Measurements from ENCODE around the gene GBX1. TPM values are rescaled to one million over a fixed set of nuclear protein-coding genes. Genes with fewer than 3 reads are reported as not detected.

GBX1 gene
- total RNA-seq, 2 experiments from 2014 or later, result not detected

DNA sequence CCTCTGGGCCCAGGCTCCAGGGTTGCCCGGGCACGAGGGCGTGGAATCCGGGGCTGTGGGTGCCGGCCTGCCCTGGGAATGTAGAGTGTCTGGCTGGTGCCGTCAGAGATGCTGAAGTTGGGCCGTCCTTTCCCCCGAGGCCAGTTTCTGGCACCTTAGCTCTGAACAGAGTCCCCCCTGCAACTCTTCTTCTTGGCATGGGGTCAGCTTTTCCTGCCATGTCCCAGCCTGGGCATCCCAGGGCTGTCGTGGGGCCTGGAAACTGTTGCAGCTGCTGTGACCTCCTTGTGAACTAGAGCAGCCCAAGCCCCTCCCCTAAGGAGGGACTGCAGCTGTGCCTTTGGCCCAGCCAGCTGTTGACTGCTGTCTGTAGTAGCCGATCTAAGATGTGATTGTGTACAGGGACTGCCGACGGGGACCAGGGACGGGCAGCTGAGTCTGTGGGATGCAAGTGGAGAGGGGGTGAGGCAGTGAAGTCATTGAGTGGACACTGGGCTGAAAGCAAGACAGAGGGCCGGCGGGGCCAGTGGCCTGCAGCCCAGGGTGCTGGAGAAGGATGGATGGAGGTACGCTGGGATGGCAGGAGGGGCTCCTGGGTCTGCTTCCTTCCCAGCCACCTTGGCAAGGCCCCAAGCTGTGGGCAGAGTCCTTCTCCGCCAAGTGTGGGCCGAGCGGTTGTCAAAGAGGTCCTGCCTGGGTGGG lies 35.8 kb downstream of the GBX1 start:
- Mint-ChIP-seq H3K4me3 (no peak overlapping the region), H3K27me3 (no peaks in the 10 kb centered on the region), H3K9me3 (no peaks in the 10 kb centered on the region), H3K36me3 (peaks cover 2% of the 10 kb centered on the region), H3K4me1 (no peaks in the 10 kb centered on the region), H3K27ac (no peak overlapping the region)
- DNase-seq, result no peak

DNA sequence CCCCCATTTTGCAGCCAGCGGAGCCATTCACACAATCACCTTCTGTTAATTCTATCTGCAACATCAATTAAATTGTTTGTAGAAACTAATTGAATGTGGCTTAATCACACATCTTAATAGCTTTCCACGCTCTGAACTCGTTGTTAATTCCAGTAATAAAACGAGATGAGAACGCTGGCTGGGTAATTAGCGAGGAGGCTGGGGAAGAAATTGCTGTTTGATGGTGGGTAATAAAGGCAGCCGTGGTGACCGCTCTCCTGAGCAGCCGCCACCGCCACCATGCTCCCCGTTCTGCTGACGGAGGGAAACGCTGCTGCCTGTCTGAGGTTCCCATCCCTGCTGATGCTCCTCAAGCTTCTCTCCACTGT lies 36.3 kb downstream of the GBX1 start:
- no peaks in the 10 kb centered on the region for H3K27me3 Mint-ChIP-seq
- no peak overlapping the region for H3K4me3 Mint-ChIP-seq
- H3K4me1 Mint-ChIP-seq, result no peaks in the 10 kb centered on the region
- no peaks in the 10 kb centered on the region for H3K9me3 Mint-ChIP-seq
- DNase-seq, result no peak
- H3K36me3 Mint-ChIP-seq, result peaks cover 2% of the 10 kb centered on the region
- H3K27ac Mint-ChIP-seq, result no peak overlapping the region

DNA sequence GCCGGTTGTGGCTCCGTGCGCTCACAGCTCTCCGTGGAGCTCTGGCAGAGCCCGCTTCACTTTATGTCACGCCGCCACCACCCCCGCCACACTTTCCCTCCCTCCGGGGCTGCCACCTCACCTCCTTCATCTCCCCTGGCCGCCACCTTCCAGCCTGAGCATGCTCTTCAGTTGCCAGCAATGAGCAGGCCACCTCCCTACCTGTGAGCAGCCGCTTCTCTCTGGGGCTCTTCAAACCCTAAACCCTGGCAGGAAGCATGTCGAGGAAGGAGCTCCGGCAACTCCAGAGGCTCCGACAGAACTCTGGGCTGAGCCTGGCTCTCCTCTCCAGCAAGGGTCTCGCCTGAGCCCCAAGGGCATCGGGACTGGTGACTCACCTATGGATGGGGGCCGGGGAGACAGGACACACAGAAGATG lies 36.7 kb downstream of the GBX1 start:
- no peaks in the 10 kb centered on the region for H3K4me1 Mint-ChIP-seq
- no peaks in the 10 kb centered on the region for H3K9me3 Mint-ChIP-seq
- no peak overlapping the region for H3K4me3 Mint-ChIP-seq
- H3K27me3 Mint-ChIP-seq, result no peaks in the 10 kb centered on the region
- DNase-seq, result no peak
- peaks cover 2% of the 10 kb centered on the region for H3K36me3 Mint-ChIP-seq
- H3K27ac Mint-ChIP-seq, result no peak overlapping the region

DNA sequence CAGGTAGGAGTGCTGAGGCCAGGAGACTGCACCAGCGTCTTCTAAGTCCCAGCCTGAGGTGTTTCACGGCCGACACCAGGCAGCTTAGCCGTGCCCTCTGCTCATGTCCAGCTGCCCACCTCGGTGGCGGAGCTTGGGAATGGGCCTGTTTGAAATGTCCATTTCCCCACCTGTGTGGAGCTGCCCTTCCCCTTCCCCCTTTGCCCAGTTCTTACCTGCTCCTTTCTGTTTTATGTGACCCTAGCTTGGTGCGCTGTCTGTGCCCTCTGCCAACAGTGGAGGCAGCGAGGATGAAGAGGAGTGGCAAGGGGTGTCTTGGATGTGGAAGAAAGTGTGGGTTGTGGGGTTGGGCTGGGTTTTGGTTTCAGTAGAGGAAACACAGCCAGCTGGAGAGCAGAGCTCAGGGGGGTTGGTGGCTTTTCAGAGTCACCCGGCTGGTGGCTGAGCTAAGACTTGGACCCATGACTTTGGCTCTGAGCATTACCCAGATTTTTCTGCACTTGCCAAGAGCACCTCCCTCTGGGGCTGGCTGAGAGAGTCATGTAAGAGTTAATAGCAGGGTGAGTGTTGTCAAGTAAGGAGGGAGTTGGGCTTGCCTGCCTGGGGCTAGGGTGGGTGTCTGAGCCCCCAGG lies 37.4 kb downstream of the GBX1 start:
- Mint-ChIP-seq H3K36me3 (peaks cover 2% of the 10 kb centered on the region), H3K4me3 (no peak overlapping the region), H3K9me3 (no peaks in the 10 kb centered on the region), H3K27me3 (no peaks in the 10 kb centered on the region), H3K27ac (no peak overlapping the region), H3K4me1 (no peaks in the 10 kb centered on the region)
- DNase-seq, result no peak

DNA sequence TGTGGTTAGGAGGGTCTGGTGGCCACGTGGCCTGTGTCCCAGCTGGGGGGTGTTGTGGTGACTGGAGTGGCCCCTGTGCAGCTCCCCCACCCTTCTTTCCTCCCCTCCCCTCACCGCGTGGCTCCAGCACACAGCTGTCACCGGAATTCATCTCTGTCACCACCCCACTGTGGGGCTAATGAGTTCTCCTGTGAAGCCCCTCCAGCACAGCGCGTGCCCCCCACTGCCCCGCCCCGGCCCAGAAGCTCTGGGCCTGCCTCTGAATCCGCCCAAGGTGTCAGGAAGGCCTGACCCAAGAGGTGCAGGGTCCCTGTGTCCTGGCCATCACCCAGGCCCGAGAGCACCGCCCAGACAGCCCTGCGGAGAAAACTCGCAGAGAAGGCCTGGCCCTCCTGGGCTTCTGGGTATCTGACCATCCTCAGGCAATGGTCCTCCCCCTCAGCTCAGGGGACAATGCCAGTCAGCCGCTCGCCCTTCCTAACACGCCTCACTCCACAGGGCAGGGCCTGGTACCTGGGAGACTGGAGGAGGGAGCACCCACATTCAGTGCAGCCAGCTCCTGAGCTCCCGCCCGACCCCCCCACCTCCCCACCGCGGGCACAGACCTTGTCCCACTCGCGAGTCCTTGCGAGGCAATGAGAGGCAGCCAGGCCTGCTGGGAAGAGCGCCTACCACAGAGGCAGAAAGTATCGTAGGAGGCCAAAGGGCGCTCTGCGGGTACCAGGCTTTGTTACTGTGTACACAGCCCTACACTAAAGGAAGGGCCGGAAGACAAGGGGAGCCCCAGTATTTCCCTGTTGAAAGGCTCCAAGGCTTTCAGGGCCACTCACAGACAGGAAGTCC lies 38.2 kb downstream of the GBX1 start:
- Mint-ChIP-seq H3K27me3 (no peaks in the 10 kb centered on the region), H3K4me1 (no peaks in the 10 kb centered on the region), H3K4me3 (no peak overlapping the region), H3K36me3 (peaks cover 2% of the 10 kb centered on the region), H3K27ac (no peak overlapping the region), H3K9me3 (no peaks in the 10 kb centered on the region)
- no peak for DNase-seq

DNA sequence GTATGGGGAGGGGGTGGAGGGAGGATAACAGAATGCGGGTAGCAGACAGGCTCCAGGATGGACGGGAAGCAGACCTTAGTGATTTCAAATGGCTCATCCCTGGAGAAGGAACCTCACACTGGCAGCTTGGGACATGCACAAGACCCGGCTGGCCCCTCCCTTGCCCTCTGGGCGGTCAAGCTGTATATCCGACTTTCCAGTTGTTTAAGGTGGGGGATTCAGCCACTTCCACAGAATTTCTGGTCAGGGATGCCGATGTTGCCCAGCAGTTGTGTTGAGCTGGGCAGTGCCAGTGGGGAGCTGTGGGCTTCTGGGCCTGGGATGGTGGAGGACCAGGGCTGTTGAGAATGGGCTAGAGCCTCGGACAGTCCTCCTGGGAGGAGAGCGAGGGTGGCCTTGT lies 38.8 kb downstream of the GBX1 start:
- Mint-ChIP-seq H3K27ac (no peak overlapping the region), H3K4me1 (no peaks in the 10 kb centered on the region), H3K4me3 (no peak overlapping the region), H3K27me3 (no peaks in the 10 kb centered on the region), H3K36me3 (peaks cover 8% of the 10 kb centered on the region), H3K9me3 (no peaks in the 10 kb centered on the region)
- DNase-seq, result no peak

DNA sequence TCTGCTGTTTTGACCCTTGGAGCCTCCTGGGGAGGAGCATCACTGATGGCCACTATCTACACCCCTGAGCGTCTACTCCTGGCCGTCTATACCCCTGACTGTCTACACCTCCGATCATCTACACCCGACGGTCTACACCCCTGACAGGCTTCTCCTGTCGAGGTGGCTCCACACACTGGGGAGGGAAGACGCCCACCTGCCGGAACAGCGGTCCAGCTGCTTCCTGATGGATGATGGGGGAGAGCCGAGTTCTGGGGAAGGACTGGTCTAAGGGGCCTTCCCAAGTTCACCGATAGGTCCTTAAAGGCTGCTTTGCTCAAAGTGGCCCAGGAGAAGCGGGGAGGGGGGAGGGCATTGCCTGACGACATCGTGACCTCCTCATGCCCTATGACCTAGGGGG lies 39.4 kb downstream of the GBX1 start:
- H3K4me1 Mint-ChIP-seq, result no peaks in the 10 kb centered on the region
- H3K27ac Mint-ChIP-seq, result no peak overlapping the region
- no peak overlapping the region for H3K4me3 Mint-ChIP-seq
- H3K36me3 Mint-ChIP-seq, result peaks cover 10% of the 10 kb centered on the region
- DNase-seq, result no peak
- no peaks in the 10 kb centered on the region for H3K9me3 Mint-ChIP-seq
- no peaks in the 10 kb centered on the region for H3K27me3 Mint-ChIP-seq

DNA sequence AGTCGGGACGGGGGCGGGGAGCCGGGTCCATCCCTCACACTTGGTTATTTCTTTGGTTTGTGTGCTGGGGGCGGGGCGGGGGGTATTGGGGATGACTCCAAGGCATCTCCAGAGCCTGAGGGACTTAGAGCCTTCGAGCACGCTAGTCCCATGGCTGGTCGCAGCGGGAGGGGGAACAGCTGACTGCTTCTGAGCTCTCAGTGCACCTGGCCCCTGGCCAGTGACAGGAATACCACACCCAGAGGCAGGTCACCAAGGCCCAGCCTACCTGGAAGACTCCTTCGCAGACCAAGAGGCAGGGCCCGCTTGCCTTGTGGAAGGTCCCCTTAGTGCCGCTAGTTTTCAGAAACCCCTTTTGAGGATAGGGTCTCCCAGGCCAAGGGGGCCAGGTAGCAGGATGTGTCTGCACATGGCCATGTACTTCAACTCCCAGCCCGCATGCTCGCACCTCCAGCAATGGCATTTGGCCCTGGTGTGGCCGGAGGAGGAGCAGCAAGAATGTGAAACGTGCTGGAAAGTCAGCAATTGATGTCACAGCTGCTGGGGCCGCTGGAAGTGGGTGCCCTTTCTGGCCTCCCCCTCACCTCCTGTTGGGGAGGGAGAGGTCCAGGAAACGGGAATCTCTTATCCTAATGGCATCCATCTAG lies 40.9 kb downstream of the GBX1 start:
- H3K36me3 Mint-ChIP-seq, result peaks cover 10% of the 10 kb centered on the region
- H3K27me3 Mint-ChIP-seq, result no peaks in the 10 kb centered on the region
- no peaks in the 10 kb centered on the region for H3K4me1 Mint-ChIP-seq
- no peak overlapping the region for H3K4me3 Mint-ChIP-seq
- DNase-seq, result no peak
- H3K27ac Mint-ChIP-seq, result no peak overlapping the region
- no peaks in the 10 kb centered on the region for H3K9me3 Mint-ChIP-seq

DNA sequence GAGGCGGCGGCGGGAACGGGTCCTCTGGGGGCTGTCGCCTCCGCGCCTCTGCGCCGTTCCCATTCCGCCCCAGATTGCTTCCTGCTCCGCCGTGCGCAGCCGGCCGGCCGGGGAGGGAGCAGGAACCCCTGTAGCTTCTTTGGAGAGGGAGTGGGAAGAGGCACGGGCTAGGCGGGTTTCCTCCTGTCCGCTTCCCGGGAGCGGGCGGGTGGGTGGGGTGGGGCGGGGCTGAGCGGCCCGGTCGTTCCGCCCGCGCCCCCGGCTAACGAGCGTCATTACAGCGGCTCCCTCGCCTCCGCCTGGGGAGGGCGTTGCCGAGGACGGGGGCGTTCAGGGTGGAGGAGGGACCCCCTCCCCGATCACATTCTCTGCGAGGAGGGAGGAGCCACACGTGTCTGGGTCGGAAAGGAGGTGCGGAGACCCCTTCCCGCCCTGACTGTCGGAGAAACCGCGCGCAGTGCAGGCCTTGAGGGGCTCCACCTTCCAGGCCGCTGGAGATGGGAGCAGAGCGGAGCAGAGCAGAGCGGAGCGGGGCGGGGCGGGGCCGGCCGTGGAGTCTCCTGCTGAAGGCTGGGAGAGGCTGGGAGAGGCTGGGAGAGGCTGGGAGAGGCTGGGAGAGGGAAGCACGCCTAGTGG lies 41.5 kb downstream of the GBX1 start:
- Mint-ChIP-seq H3K36me3 (peaks cover 10% of the 10 kb centered on the region), H3K9me3 (no peaks in the 10 kb centered on the region), H3K27me3 (no peaks in the 10 kb centered on the region), H3K27ac (no peak overlapping the region), H3K4me1 (no peaks in the 10 kb centered on the region), H3K4me3 (no peak overlapping the region)
- no peak for DNase-seq

DNA sequence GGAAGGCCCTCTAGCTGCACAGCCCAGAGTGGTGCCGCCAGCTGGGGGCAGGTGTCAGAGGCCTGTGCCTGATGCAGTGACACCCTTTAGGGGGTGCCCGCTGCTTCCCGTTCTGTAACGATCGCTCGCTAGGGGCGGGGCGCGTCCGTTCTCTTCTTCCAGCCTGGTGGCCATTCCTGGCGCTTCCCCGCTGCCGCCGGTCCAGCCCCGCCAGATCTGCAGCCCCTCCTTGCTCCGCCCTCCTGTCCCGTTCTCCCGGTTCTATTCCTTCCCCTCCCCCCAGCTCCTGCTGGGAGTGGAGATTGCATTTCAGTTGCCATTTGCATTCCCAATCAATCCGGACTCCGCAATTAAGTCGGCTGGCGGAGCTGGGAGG lies 42.0 kb downstream of the GBX1 start:
- Mint-ChIP-seq H3K27me3 (no peaks in the 10 kb centered on the region), H3K27ac (no peak overlapping the region), H3K9me3 (no peaks in the 10 kb centered on the region), H3K36me3 (peaks cover 10% of the 10 kb centered on the region), H3K4me1 (no peaks in the 10 kb centered on the region), H3K4me3 (no peak overlapping the region)
- DNase-seq, result no peak

DNA sequence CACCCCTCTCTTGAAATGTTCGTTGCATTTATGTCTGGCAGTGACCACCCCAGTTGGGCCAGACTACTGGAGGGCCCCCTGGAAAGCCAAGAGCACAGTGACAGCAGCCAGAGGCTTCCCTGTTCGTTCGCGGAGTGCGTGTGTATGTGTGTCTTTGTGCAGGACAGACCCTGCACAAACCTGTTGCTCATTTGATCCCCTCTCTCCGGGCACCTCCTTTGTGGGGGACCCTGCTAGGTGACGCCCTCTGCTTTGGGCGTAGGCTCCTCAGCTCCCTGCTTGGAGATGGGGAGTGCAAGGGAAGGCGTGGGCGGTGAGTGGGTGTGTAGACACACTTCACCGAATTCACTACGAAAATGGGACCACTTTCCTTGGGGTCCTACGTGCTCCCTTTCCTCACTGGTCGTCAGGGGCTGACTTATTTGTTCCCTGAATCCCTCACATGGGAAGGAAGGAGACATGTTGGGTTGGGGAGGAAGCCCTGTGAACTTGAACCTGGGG lies 42.5 kb downstream of the GBX1 start:
- no peaks in the 10 kb centered on the region for H3K4me1 Mint-ChIP-seq
- H3K36me3 Mint-ChIP-seq, result peaks cover 9% of the 10 kb centered on the region
- H3K27me3 Mint-ChIP-seq, result no peaks in the 10 kb centered on the region
- H3K4me3 Mint-ChIP-seq, result no peak overlapping the region
- no peaks in the 10 kb centered on the region for H3K9me3 Mint-ChIP-seq
- DNase-seq, result no peak
- no peak overlapping the region for H3K27ac Mint-ChIP-seq

DNA sequence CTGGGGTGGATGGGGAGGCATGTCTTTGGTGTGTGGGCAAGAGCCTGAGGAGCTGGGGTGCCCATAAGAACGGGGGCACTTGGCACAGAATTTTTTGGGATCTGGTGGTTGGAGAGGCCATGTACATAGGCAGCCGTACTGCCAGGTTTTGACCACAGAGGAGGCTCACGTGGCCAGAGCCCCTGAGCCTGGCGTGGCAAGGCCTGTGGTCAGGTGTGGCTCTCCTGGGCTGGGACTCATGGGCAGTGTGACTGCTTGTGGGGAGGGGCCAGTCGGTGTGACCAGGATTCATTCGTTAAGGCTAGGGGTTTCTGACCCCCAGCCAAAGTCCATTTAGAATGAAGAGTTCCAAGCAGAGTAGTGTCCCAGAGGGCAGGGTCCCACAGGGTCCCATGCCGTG lies 43.0 kb downstream of the GBX1 start:
- Mint-ChIP-seq H3K4me1 (no peaks in the 10 kb centered on the region), H3K27me3 (no peaks in the 10 kb centered on the region), H3K27ac (no peak overlapping the region), H3K9me3 (no peaks in the 10 kb centered on the region), H3K4me3 (no peak overlapping the region), H3K36me3 (peaks cover 9% of the 10 kb centered on the region)
- no peak for DNase-seq

DNA sequence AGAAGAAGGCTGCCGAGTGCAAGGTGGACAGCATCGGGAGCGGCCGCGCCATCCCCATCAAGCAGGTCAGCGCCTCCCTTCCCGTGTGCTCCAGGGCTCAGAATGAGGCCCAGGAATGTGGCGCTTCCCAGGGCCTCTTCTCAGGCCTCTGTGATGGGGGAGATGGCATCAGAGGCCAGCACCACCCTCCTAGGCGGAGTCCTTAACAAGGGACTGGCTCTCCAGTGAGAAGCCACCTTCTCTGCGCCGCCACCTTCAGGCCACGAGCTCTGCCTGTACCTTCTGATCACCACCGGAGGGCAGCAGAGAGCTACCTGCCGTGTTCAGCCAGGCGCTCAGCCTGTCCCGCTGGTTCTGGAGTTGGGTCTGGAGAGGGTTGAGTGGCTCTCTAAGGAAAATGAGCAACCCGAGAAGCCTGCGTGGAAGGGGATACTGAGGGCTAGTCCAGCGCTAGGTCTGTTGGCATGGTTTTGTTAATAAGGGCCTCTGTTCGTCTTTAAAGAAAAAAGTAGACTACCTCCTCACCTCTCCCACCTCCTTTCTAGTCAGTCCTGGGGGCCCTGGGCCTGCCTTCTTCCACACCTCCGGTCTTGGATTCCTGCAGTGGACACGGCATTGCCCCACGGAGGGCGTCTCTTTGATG lies 43.6 kb downstream of the GBX1 start:
- peaks cover 9% of the 10 kb centered on the region for H3K36me3 Mint-ChIP-seq

DNA sequence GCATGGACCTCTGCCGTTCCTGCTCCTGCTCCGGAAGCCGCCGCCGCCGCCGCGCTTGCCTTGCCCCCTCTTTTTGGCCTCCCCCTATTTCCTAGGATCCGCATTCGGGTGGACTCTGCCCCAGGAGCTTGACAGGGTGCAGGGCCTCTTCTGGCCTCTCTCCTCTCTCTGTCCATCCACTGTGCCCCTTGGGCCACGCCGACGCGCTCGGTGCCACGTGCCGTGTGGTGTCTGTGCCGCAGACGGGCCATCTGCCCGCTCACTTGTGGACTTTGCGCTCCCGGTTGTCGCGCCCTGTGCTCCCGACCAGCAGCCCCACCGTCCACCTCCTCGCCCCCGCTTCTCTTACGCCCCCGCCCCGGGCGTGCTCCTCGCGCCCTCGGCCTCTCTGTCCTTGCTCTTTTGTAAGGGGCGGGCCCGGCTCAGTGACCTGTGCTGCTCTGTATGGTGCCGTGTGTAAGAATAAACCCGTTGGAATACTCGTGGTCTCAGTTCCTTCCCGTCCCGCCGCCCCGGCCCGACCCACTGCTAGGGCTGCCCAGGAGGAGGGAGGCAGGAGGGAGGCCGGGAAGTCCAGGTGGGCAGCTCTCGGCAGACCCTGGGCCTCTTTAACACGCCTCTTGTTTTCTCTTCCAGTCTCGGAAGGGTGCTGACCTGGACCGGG lies 44.2 kb downstream of the GBX1 start:
- no peak overlapping the region for H3K27ac Mint-ChIP-seq
- peaks cover 9% of the 10 kb centered on the region for H3K36me3 Mint-ChIP-seq
- DNase-seq, result no peak
- no peaks in the 10 kb centered on the region for H3K27me3 Mint-ChIP-seq
- no peak overlapping the region for H3K4me3 Mint-ChIP-seq
- no peaks in the 10 kb centered on the region for H3K9me3 Mint-ChIP-seq
- H3K4me1 Mint-ChIP-seq, result no peaks in the 10 kb centered on the region

More for the DNA sequence above, 43.6 kb downstream of the GBX1 start:
- Mint-ChIP-seq H3K27me3 (no peaks in the 10 kb centered on the region), H3K4me3 (no peak overlapping the region), H3K9me3 (no peaks in the 10 kb centered on the region), H3K27ac (no peak overlapping the region), H3K4me1 (no peaks in the 10 kb centered on the region)
- peak; percentile 78 for DNase-seq

All from activated naive CD8-positive, alpha-beta T cell treated with anti-CD3 and anti-CD28 coated beads for 36 hours (primary cell).